HCT116 (cell line): ENCODE data around the gene MLYCD. TPM values are rescaled to one million over a fixed set of nuclear protein-coding genes. Genes with fewer than 3 reads are reported as not detected.

Experiments
- ATAC-seq: fragments of 200-7000 bp; cut with Tn5 transposase; 2 replicates; pipeline ENCODE4 v1.9.1; 2020; ENCODE audit warnings: mild to moderate bottlenecking, moderate library complexity
- BruUV-seq: library from RNA; stranded (reverse); fragments of 400-500 nt; replicated peaks from 2 replicates; lab custom pipeline; 2021; lab: Mats Ljungman, UMichigan
- CTCF ChIA-PET: fragments of 300-600 bp; sonication (Branson Sonifier 250); formaldehyde crosslinking; loops from one replicate; lab custom pipeline; 2021; ENCODE audit warnings: antibody characterized with exemption; lab: Charles Lee
- POLR2A ChIA-PET: fragments of 300-600, 350-600 bp; sonication (Branson Sonifier 250); formaldehyde crosslinking; loops from one replicate; lab custom pipeline; 2021; ENCODE audit warnings: antibody characterized with exemption; lab: Charles Lee
- RAD21 ChIA-PET, 2 experiments: fragments of 300-600 bp; sonication (Branson Sonifier 250); formaldehyde crosslinking; loops; one replicate each; lab custom pipeline; 2023; ENCODE audit warnings: low total read pairs in 2 of 2; ENCODE audit not compliant: uncharacterized antibody in 2 of 2, unreplicated experiment in 2 of 2, low non-redundant PET in 1 of 2; lab: Charles Lee
- DNase-seq: peaks from one replicate; pipeline ENCODE4 v3.0.0-alpha.2; 2010; ENCODE audit warnings: low read depth, low spot score
- H2AFZ ChIP-seq: fragments of 200-600 bp; shearing (Covaris generic), sonication (generic); 2 replicates; pipeline ENCODE4 v1.6.1; 2017; ENCODE audit warnings: low read depth, mixed run types, mixed read lengths, antibody characterized with exemption, low read length; ENCODE audit not compliant: poor library complexity, severe bottlenecking
- H3K27ac ChIP-seq: 2 replicates; pipeline ENCODE4 v1.5.1; 2012; ENCODE audit warnings: low read depth, low read length
- H3K27me3 ChIP-seq: fragments of 200-600 bp; sonication (generic); 2 replicates; pipeline ENCODE4 v1.6.1; 2016; ENCODE audit warnings: mixed run types, low read length, mixed read lengths; ENCODE audit not compliant: insufficient read depth
- H3K36me3 ChIP-seq, 2 experiments: fragments of 200-500 bp in 1 of 2; fragments of 200-600 bp in 1 of 2; sonication (Bioruptor generic) in 1 of 2; sonication (generic) in 1 of 2; 2 replicates each; pipeline versions ENCODE4 v1.5.1 to v1.6.1; 2014 to 2016; ENCODE audit warnings: low read length in 2 of 2, inconsistent platforms in 1 of 2, mixed read lengths in 1 of 2, mixed run types in 1 of 2; ENCODE audit not compliant: insufficient read depth in 2 of 2, control insufficient read depth in 1 of 2
- H3K4me1 ChIP-seq, 2 experiments: fragments of 200-600 bp in 1 of 2; sonication (generic) in 1 of 2; 2 replicates each; pipeline versions ENCODE4 v1.5.1 to v1.6.1; 2012 to 2017; ENCODE audit warnings: low read length in 2 of 2, inconsistent platforms in 1 of 2, mild to moderate bottlenecking in 1 of 2, mixed read lengths in 1 of 2, mixed run types in 1 of 2, moderate library complexity in 1 of 2; ENCODE audit not compliant: insufficient read depth in 2 of 2, control insufficient read depth in 1 of 2
- H3K4me2 ChIP-seq: fragments of 200-600 bp; sonication (generic); 2 replicates; pipeline ENCODE4 v1.6.1; 2017; ENCODE audit warnings: mixed run types, low read length, mixed read lengths
- H3K4me3 ChIP-seq, 2 experiments: fragments of 200-600 bp in 1 of 2; sonication (generic) in 1 of 2; replicated peaks in 1 of 2; 2 replicates each; pipeline ENCODE4 v1.5.1; 2011 to 2016; ENCODE audit warnings: low read length in 2 of 2, control low read depth in 1 of 2, low read depth in 1 of 2, mild to moderate bottlenecking in 1 of 2, mixed read lengths in 1 of 2, mixed run types in 1 of 2
- H3K79me2 ChIP-seq: fragments of 200-600 bp; sonication (generic); 2 replicates; pipeline ENCODE4 v1.6.1; 2017; ENCODE audit warnings: mild to moderate bottlenecking, mixed run types, low read length, moderate library complexity, mixed read lengths; ENCODE audit not compliant: insufficient read depth
- H3K9ac ChIP-seq: fragments of 200-600 bp; sonication (generic); 2 replicates; pipeline ENCODE4 v1.6.1; 2016; ENCODE audit warnings: low read length, mixed read lengths
- H3K9me2 ChIP-seq: fragments of 200-600 bp; sonication (generic), shearing (Covaris generic); 2 replicates; pipeline ENCODE4 v1.6.1; 2017; ENCODE audit warnings: mixed run types, mild to moderate bottlenecking, moderate library complexity; ENCODE audit not compliant: insufficient read depth
- H3K9me3 ChIP-seq, 2 experiments: fragments of 200-500 bp in 1 of 2; fragments of 200-600 bp in 1 of 2; sonication (Bioruptor generic) in 1 of 2; sonication (generic) in 1 of 2; 2 replicates each; pipeline ENCODE4 v1.6.1; 2014 to 2017; ENCODE audit warnings: low read length in 2 of 2, mixed read lengths in 2 of 2, inconsistent platforms in 1 of 2, low read depth in 1 of 2, mild to moderate bottlenecking in 1 of 2, mixed run types in 1 of 2, moderate library complexity in 1 of 2; ENCODE audit not compliant: control insufficient read depth in 1 of 2, insufficient read depth in 1 of 2
- H4K20me1 ChIP-seq: fragments of 200-600 bp; sonication (generic), shearing (Covaris generic); 2 replicates; pipeline ENCODE4 v1.6.1; 2017; ENCODE audit warnings: mixed run types, mild to moderate bottlenecking, moderate library complexity; ENCODE audit not compliant: insufficient read depth
- CBX3 ChIP-seq: IDR thresholded peaks from 2 replicates; pipeline ENCODE4 v1.6.1; 2012; ENCODE audit warnings: low read depth
- CEBPB ChIP-seq: IDR thresholded peaks from 2 replicates; pipeline ENCODE4 v1.6.1; 2012; ENCODE audit warnings: low read depth
- EGR1 ChIP-seq: IDR thresholded peaks from 2 replicates; pipeline ENCODE4 v1.6.1; 2012; ENCODE audit warnings: low read depth
- ELF1 ChIP-seq: IDR thresholded peaks from 2 replicates; pipeline ENCODE4 v1.6.1; 2012; ENCODE audit warnings: low read depth, borderline replicate concordance
- EZH2 ChIP-seq: fragments of 200-600 bp; sonication (generic); IDR thresholded peaks from 2 replicates; pipeline ENCODE4 v1.6.1; 2017; ENCODE audit warnings: antibody characterized with exemption, mixed run types
- EZH2phosphoT487 ChIP-seq: fragments of 200-600 bp; IDR thresholded peaks from 2 replicates; pipeline ENCODE4 v1.6.1; 2018; ENCODE audit warnings: antibody characterized with exemption, borderline replicate concordance
- JUND ChIP-seq: IDR thresholded peaks from 2 replicates; pipeline ENCODE4 v1.6.1; 2012
- POLR2AphosphoS5 ChIP-seq: IDR thresholded peaks from 2 replicates; pipeline ENCODE4 v1.6.1; 2011; ENCODE audit warnings: mild to moderate bottlenecking, low read depth, low read length, moderate library complexity
- SP1 ChIP-seq: IDR thresholded peaks from 2 replicates; pipeline ENCODE4 v1.6.1; 2012; ENCODE audit warnings: low read depth
- SRF ChIP-seq: IDR thresholded peaks from 2 replicates; pipeline ENCODE4 v1.6.1; 2012; ENCODE audit warnings: low read depth
- YY1 ChIP-seq: IDR thresholded peaks from 2 replicates; pipeline ENCODE4 v1.6.1; 2011; ENCODE audit warnings: low read length, low read depth, moderate library complexity, mild to moderate bottlenecking; ENCODE audit not compliant: insufficient replicate concordance; ENCODE audit errors: extremely low read depth
- ZFX ChIP-seq: fragments of 450-650 bp; IDR thresholded peaks from 2 replicates; pipeline ENCODE4 v1.6.1; 2017
- ZNF274 ChIP-seq: fragments of 200-500 bp; sonication (Bioruptor generic); IDR thresholded peaks from 2 replicates; pipeline ENCODE4 v1.6.1; 2014; ENCODE audit warnings: mild to moderate bottlenecking, low read depth, low read length, inconsistent platforms
- intact Hi-C: fragments of 100-400 bp; cut with micrococcal nuclease; formaldehyde crosslinking; loops from 2 replicates; pipeline ENCODE4 v1.10.0; 2022
- total RNA-seq: library from RNA; stranded (reverse); gene quantifications from one replicate; pipeline ENCODE4 v1.2.1, GENCODE V29; 2021; ENCODE audit not compliant: unreplicated experiment
- TF ChIP-seq, protein P1 (sequence below): IDR thresholded peaks from 2 replicates; pipeline ENCODE4 v1.6.1; 2012
- TF ChIP-seq, protein P2 (sequence below), 3 experiments: fragments of 200-600 bp in 1 of 3; sonication (generic) in 1 of 3; IDR thresholded peaks in 2 of 3; conservative IDR thresholded peaks in 1 of 3; 2 replicates each; pipeline ENCODE4 v1.5.1; 2012 to 2017; ENCODE audit warnings: low read depth in 2 of 3, low read length in 2 of 3, antibody characterized with exemption in 1 of 3, borderline replicate concordance in 1 of 3, control low read depth in 1 of 3, mild to moderate bottlenecking in 1 of 3, mixed read lengths in 1 of 3, mixed run types in 1 of 3, moderate library complexity in 1 of 3; ENCODE audit not compliant: insufficient read depth in 1 of 3
- TF ChIP-seq, protein P3 (sequence below): IDR thresholded peaks from 2 replicates; pipeline ENCODE4 v1.6.1; 2012; ENCODE audit warnings: low read depth

The MLYCD gene
- total RNA-seq, 1 experiment from 2014 or later = 3.9 TPM

DNA sequence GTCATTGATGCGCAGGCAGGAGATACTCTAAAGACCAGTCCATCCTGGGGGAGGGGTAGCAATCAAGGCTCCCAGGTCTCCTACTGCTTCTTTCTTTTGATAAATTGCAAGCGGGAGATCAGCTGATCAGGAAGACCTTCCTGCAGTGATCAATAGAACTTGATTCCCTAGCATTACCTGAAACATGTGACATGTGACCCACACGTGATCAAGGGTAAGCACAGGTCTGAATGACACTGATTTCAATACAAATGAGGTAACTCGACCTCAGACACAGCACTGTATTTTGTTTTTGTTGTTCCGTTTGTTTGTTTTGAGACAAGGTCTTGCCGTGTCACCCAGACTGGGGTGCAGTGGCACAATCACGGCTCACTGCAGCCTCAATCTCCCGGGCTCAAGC is 39.6 kb upstream of the MLYCD start:
- BruUV-seq = no TSS peak
- CTCF ChIA-PET = no interaction called here
- no peak for TF ChIP-seq ZFX
- TF ChIP-seq POLR2AphosphoS5 = no peak
- TF ChIP-seq YY1 = no peak
- TF ChIP-seq SRF = no peak
- no peak for TF ChIP-seq EZH2phosphoT487
- TF ChIP-seq, protein P1, sequence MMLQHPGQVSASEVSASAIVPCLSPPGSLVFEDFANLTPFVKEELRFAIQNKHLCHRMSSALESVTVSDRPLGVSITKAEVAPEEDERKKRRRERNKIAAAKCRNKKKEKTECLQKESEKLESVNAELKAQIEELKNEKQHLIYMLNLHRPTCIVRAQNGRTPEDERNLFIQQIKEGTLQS = no peak
- TF ChIP-seq, all 23 proteins: peak for 0
- RAD21 ChIA-PET = no interaction called here
- Histone ChIP-seq H3K4me3 (no peak overlapping the region), H3K27me3 (peaks cover 10% of the 10 kb centered on the region; the same call in 1 of the 2 replicates), H3K27ac (no peak overlapping the region), H3K9me2 (no peaks in the 10 kb centered on the region), H4K20me1 (no peaks in the 10 kb centered on the region), H3K9me3 (no peaks in the 10 kb centered on the region), H3K9ac (no peak overlapping the region), H3K36me3 (no peaks in the 10 kb centered on the region), H2AFZ (no peak overlapping the region), H3K4me2 (no peak overlapping the region), H3K79me2 (no peaks in the 10 kb centered on the region), H3K4me1 (no peaks in the 10 kb centered on the region)
- intact Hi-C loops = no loop called here
- ATAC-seq (no peak), DNase-seq (no peak)
- POLR2A ChIA-PET = no interaction called here

DNA sequence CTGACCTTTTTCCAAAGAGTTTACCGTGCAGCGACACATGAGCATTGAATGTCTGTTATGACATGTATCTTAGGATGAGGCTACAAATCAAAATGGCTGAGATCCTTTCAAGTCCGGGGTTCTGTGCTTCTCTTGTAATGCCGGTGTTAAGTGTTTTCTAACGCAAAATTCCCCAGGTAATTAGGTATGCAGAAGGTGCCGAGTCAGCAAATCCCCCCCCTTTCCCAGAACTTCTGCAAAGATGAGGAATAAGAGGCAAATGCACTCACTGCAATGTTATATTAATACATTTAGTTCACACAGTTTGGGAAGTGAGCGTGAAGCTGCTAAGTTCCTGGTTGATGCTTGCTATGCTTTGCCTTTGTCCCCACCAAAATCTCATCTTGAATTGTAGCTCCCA is 36.3 kb upstream of the MLYCD start:
- no peak for ATAC-seq
- intact Hi-C loops = no loop called here
- no peaks in the 10 kb centered on the region for H4K20me1 ChIP-seq
- no peak overlapping the region for H2AFZ ChIP-seq
- H3K4me3 ChIP-seq = no peak overlapping the region
- no peak overlapping the region for H3K9ac ChIP-seq
- H3K9me2 ChIP-seq = no peaks in the 10 kb centered on the region
- H3K9me3 ChIP-seq = no peaks in the 10 kb centered on the region
- BruUV-seq = no TSS peak
- no peak overlapping the region for H3K4me2 ChIP-seq
- POLR2A ChIA-PET = no interaction called here
- H3K79me2 ChIP-seq = no peaks in the 10 kb centered on the region
- CTCF ChIA-PET = no interaction called here
- no peak for DNase-seq
- RAD21 ChIA-PET = no interaction called here
- no peaks in the 10 kb centered on the region for H3K4me1 ChIP-seq
- H3K36me3 ChIP-seq = no peaks in the 10 kb centered on the region
- no peak overlapping the region for H3K27ac ChIP-seq
- peaks cover 16% of the 10 kb centered on the region; the same call in 1 of the 2 replicates for H3K27me3 ChIP-seq
- no peak for TF ChIP-seq EGR1
- no peak for TF ChIP-seq ZNF274
- TF ChIP-seq ZFX = no peak
- no peak for TF ChIP-seq JUND
- TF ChIP-seq ELF1 = no peak
- no peak for TF ChIP-seq YY1
- TF ChIP-seq SP1 = no peak
- TF ChIP-seq EZH2 = no peak
- TF ChIP-seq SRF = no peak
- TF ChIP-seq, protein P2, sequence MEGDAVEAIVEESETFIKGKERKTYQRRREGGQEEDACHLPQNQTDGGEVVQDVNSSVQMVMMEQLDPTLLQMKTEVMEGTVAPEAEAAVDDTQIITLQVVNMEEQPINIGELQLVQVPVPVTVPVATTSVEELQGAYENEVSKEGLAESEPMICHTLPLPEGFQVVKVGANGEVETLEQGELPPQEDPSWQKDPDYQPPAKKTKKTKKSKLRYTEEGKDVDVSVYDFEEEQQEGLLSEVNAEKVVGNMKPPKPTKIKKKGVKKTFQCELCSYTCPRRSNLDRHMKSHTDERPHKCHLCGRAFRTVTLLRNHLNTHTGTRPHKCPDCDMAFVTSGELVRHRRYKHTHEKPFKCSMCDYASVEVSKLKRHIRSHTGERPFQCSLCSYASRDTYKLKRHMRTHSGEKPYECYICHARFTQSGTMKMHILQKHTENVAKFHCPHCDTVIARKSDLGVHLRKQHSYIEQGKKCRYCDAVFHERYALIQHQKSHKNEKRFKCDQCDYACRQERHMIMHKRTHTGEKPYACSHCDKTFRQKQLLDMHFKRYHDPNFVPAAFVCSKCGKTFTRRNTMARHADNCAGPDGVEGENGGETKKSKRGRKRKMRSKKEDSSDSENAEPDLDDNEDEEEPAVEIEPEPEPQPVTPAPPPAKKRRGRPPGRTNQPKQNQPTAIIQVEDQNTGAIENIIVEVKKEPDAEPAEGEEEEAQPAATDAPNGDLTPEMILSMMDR (IDR thresholded peaks at IDR 0.05 in 2 of 3, conservative IDR thresholded peaks at IDR 0.05 in 1 of 3; ENCODE audit: borderline replicate concordance in 1 of 3, insufficient read depth in 1 of 3, low read depth in 2 of 3, low read length in 2 of 3) = no peak
- TF ChIP-seq, protein P3, sequence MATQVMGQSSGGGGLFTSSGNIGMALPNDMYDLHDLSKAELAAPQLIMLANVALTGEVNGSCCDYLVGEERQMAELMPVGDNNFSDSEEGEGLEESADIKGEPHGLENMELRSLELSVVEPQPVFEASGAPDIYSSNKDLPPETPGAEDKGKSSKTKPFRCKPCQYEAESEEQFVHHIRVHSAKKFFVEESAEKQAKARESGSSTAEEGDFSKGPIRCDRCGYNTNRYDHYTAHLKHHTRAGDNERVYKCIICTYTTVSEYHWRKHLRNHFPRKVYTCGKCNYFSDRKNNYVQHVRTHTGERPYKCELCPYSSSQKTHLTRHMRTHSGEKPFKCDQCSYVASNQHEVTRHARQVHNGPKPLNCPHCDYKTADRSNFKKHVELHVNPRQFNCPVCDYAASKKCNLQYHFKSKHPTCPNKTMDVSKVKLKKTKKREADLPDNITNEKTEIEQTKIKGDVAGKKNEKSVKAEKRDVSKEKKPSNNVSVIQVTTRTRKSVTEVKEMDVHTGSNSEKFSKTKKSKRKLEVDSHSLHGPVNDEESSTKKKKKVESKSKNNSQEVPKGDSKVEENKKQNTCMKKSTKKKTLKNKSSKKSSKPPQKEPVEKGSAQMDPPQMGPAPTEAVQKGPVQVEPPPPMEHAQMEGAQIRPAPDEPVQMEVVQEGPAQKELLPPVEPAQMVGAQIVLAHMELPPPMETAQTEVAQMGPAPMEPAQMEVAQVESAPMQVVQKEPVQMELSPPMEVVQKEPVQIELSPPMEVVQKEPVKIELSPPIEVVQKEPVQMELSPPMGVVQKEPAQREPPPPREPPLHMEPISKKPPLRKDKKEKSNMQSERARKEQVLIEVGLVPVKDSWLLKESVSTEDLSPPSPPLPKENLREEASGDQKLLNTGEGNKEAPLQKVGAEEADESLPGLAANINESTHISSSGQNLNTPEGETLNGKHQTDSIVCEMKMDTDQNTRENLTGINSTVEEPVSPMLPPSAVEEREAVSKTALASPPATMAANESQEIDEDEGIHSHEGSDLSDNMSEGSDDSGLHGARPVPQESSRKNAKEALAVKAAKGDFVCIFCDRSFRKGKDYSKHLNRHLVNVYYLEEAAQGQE = no peak
- no peak for TF ChIP-seq CBX3
- TF ChIP-seq, protein P1 = no peak
- TF ChIP-seq CEBPB = no peak
